ENCODE measurements around the gene TRIM41.

- no peak for TF ChIP-seq CTCF (IDR thresholded peaks at IDR 0.05; ENCODE audit: insufficient read depth, low read length, poor library complexity, severe bottlenecking)
- no peak for TF ChIP-seq EZH2phosphoT487 (conservative IDR thresholded peaks at IDR 0.05; ENCODE audit: low read length)
These were observed 23.0 kb upstream of the TRIM41 start for GRCh38 chr5:181199881-181200638.

All from SU-DHL-6 (cell line).